Natural killer cell (primary cell): Measurements from ENCODE around the gene TBX2. TPM values are rescaled to one million over a fixed set of nuclear protein-coding genes. Genes with fewer than 3 reads are reported as not detected.

Experiments used
- ATAC-seq, 3 donors: fragments of 150-1000 bp in 2 of 3; fragments of 200-7000 bp in 1 of 3; cut with Tn5 transposase; 1 replicate in 1 of 3; 2 replicates in 2 of 3; pipeline ENCODE4 v1.10.0; 2021; ENCODE audit warnings: mild to moderate bottlenecking in 2 of 3, moderate library complexity in 2 of 3
- DNase-seq, 2 donors: peaks; one replicate each; pipeline versions ENCODE4 v3.0.0 to v3.0.0-alpha.2; 2013 to 2021; ENCODE audit warnings: mixed read lengths in 1 of 2
- H3K27ac ChIP-seq: one replicate; pipeline ENCODE4 v1.5.1; 2013; ENCODE audit warnings: mild to moderate bottlenecking, low read length
- H3K27me3 ChIP-seq: one replicate; pipeline ENCODE4 v1.6.1; 2013; ENCODE audit warnings: low read length; ENCODE audit not compliant: control insufficient read depth, insufficient read depth
- H3K36me3 ChIP-seq: one replicate; pipeline ENCODE4 v1.6.1; 2013; ENCODE audit warnings: low read length; ENCODE audit not compliant: control insufficient read depth, insufficient read depth
- H3K4me1 ChIP-seq: one replicate; pipeline ENCODE4 v1.6.1; 2013; ENCODE audit warnings: low read length; ENCODE audit not compliant: control insufficient read depth, insufficient read depth
- H3K4me3 ChIP-seq: one replicate; pipeline ENCODE4 v1.5.1; 2013; ENCODE audit warnings: low read length
- H3K9me3 ChIP-seq: one replicate; pipeline ENCODE4 v1.6.1; 2013; ENCODE audit warnings: low read length; ENCODE audit not compliant: control insufficient read depth, insufficient read depth
- H3K27ac Mint-ChIP-seq, 2 donors: one replicate each; pipeline ENCODE4 v1.8.0; 2022; ENCODE audit warnings: mild to moderate bottlenecking in 2 of 2, mixed read lengths in 2 of 2, moderate library complexity in 1 of 2
- H3K27me3 Mint-ChIP-seq, 2 donors: one replicate each; pipeline ENCODE4 v1.8.0; 2022; ENCODE audit warnings: low read depth in 2 of 2, mixed read lengths in 2 of 2
- H3K36me3 Mint-ChIP-seq: one replicate; pipeline ENCODE4 v1.8.0; 2022; ENCODE audit warnings: mixed read lengths
- H3K4me1 Mint-ChIP-seq, 2 donors: one replicate each; pipeline ENCODE4 v1.8.0; 2022; ENCODE audit warnings: mixed read lengths in 2 of 2
- H3K4me3 Mint-ChIP-seq: one replicate; pipeline ENCODE4 v1.8.0; 2022; ENCODE audit warnings: mild to moderate bottlenecking, moderate library complexity, mixed read lengths
- H3K9me3 Mint-ChIP-seq, 2 donors: one replicate each; pipeline ENCODE4 v1.8.0; 2022; ENCODE audit warnings: mixed read lengths in 2 of 2
- CTCF ChIP-seq: fragments of 200-600 bp; IDR thresholded peaks from one replicate; pipeline ENCODE4 v1.8.0; 2022; ENCODE audit warnings: antibody characterized with exemption
- whole genome bisulfite sequencing: methylation state at CpG from one replicate; pipeline ENCODE4 v1.1.7; 2013; ENCODE audit warnings: missing lambda C conversion rate; ENCODE audit not compliant: insufficient coverage; 5-methylcytosine and 5-hydroxymethylcytosine counted together
- intact Hi-C: fragments of 100-400 bp; cut with micrococcal nuclease; formaldehyde crosslinking; loops from one replicate; pipeline ENCODE4 v1.14.2; 2022
- total RNA-seq, 4 donors: library from RNA; stranded (reverse); fragments of 120-200 nt in 1 of 4; gene quantifications; one replicate each; pipeline versions ENCODE4 v1.2.3 to v1.2.4, GENCODE V29; 2013 to 2022

Gene TBX2
- total RNA-seq, 3 donors from 2014 or later (not counting 1 experiment from before 2014, with no cell fraction given) = 0.09 to 0.23 TPM; not detected in 1

GRCh38 chr17:61458000-61458399 lies 58.4 kb downstream of the TBX2 start:
- no peak overlapping the region for H3K4me3 Mint-ChIP-seq

GRCh38 chr17:61458421-61459141 lies 58.9 kb downstream of the TBX2 start:
- Histone ChIP-seq H3K4me1 (peaks cover 12% of the 10 kb centered on the region), H3K27ac (no peak overlapping the region), H3K4me3 (no peak overlapping the region), H3K36me3 (no peaks in the 10 kb centered on the region), H3K27me3 (peaks cover 32% of the 10 kb centered on the region), H3K9me3 (no peaks in the 10 kb centered on the region)
- no peak for DNase-seq
- H3K36me3 Mint-ChIP-seq = peaks cover 8% of the 10 kb centered on the region
- H3K27me3 Mint-ChIP-seq = peaks cover 77 to 83% of the 10 kb centered on the region in 2 donors
- no peak for TF ChIP-seq CTCF
- 13% methylated on average over 5 of the region's 5 CpGs for WGBS
- no peaks in the 10 kb centered on the region for H3K9me3 Mint-ChIP-seq
- intact Hi-C loops = no loop called here
- H3K4me3 Mint-ChIP-seq = peak overlapping the region; percentile 21
- H3K27ac Mint-ChIP-seq = no peak overlapping the region
- peaks cover 9 to 25% of the 10 kb centered on the region in 2 donors for H3K4me1 Mint-ChIP-seq
- no peak for ATAC-seq

More at GRCh38 chr17:61458000-61458399, 58.4 kb downstream of the TBX2 start:
- no peak for TF ChIP-seq CTCF
- no peaks in the 10 kb centered on the region for H3K9me3 ChIP-seq
- ATAC-seq (no peak), DNase-seq (no peak)
- H3K9me3 Mint-ChIP-seq = no peaks in the 10 kb centered on the region
- no peaks in the 10 kb centered on the region for H3K36me3 ChIP-seq
- peaks cover 8% of the 10 kb centered on the region for H3K36me3 Mint-ChIP-seq
- H3K4me3 ChIP-seq = no peak overlapping the region
- H3K4me1 Mint-ChIP-seq = peaks cover 9 to 27% of the 10 kb centered on the region in 2 donors
- no peak overlapping the region for H3K27ac Mint-ChIP-seq
- 13% methylated on average over 14 of the region's 14 CpGs for WGBS
- H3K27me3 ChIP-seq = peaks cover 34% of the 10 kb centered on the region
- intact Hi-C loops = no loop called here
- H3K4me1 ChIP-seq = peaks cover 12% of the 10 kb centered on the region
- H3K27me3 Mint-ChIP-seq = peaks cover 77 to 84% of the 10 kb centered on the region in 2 donors
- no peak overlapping the region for H3K27ac ChIP-seq

Other genes with a start within 250 kb of the TBX2 start
- not detected for gene TBX4, start 52.6 kb downstream of the TBX2 start, total RNA-seq
- gene NACA2, start 191.4 kb downstream of the TBX2 start, total RNA-seq = not detected